CD4-positive, alpha-beta T cell treated with Interleukin-12 subunit alpha and Interleukin-12 subunit beta, for 1 hour (primary cell): ENCODE results near the gene GIMAP4.
A peak's percentile ranks its signal among the peaks of the same experiment; 100 is the strongest.
"Not testable (repeated sequence)": the region's sequence is repeated elsewhere in the genome, so short reads cannot be mapped to it uniquely, and the experiment has no call there.

Experiments
- DNase-seq: peaks from one replicate; pipeline ENCODE4 v3.0.0-alpha.2; 2020

The GIMAP4 gene

DNA sequence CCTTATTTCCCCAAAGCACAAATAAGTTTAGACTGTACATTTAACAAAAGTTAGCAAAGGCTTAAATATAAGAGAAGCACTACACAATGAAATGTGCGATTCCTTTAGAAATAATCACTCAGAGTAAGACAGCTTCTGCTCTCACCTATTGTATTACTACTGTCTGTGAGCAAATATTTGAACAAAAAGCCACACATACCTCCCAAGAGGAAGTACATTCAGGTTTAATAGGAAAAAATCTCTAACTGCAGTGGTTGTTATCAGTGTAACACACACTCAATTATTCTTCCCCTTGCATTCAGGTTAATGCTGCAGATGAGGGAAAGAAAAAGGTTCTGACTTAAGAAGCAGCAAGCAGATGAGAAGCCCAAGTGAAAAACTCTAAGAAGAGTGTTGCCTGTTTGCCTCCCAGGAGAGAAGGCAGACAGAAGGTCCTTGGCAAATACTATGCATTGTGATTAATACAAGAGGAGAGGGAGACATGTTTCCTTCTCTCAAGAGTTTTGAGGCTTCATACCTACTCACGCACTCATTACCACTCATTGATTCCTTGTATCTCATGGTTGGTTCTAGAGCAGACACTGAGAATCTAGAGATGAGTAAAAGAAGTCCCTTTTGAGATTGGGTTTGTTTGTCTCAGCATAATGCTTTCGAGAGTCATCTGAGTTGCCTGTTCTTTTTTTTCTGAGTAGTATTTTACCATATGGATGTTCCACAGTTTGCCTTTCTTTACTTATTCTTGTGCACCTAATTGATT, 13.6 kb downstream of the GIMAP4 start:
- DNase-seq = no peak

DNA sequence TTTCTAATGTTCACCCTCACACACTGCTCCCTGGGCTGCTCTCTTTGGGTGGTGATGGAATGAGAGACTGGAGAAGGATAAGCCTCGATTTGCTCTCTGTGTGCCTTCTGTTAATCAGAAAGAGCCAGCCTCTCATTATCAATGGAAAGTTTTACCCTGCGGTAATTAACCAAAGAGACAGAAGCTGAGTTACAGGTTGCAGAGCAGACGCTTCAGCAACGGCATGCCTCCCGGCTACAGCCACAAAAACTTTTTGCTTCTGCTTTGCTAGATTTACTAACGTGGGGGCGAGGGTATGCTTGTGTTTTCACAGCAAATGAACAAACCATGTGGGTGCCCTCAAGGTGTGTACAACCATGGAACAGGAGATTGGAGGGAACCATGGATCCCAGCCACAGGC, 18.0 kb downstream of the GIMAP4 start:
- no peak for DNase-seq

DNA sequence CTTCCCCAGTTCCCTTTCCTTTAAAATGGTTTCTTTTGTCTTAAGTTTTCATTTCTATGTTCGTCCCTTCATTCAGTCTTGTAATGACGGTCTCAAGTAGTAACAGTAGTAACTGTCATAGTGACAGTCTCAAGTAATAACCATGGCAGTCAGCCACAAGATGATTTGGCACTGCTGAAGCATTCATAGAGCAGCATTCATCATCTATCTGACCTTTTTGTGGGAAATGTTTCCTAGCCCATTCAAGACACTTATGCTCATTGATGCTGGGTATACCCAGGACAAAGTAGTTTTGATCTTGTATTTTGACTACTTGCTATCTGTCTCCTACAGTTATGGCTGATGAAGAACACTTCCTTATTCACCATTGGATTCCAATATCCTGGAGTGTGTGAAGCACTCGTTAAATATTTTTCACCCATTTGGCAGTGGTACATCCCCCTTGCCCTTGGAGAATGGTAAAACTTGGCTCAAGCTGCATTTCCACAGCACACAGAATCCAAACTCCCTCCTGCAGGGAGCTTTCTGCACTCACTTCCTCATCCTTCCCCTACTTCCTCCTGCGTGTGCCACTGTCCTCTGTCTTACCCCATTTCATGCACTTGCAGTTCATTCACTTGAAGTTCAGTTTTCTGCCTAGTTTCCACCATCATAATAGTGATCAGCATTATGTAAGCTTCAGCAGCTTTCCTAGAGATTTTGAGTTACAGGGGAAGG, 19.0 kb downstream of the GIMAP4 start:
- no peak for DNase-seq

DNA sequence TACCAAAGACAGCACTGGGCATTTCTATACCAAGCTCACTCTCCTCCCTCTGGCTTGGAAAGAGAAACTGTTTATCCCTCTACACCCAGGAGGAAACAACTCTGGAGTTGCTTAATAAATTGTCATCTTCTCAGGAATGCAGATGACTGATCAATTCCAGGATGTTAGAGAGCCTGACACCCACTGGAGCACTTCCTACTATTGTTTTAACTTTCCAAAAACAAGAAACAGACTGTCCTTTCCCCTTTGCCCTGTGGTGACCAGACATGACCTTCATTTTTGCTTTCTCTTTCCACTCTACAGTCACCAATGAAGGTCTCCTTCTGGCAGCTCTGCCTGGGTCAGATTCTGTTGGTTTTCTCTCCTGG, 19.6 kb downstream of the GIMAP4 start:
- no peak for DNase-seq

DNA sequence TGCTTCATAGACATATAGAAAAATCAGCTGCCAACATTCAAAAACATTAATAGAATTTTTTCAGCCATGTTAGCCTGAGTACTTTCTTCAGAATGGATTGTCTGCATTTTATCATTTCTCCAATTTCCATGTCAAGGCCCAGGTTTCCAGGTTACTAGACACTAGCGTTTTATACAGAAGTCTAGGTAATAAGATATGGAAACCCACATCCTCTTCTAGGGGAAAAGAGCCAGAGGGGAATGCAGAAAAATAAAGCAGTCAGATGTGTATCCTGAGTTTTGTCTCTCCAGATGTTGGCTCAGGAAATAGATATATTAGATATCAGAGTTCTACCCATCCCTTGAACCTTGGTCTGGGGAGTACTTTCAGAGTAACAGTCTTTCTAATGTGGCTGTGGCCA, 20.4 kb downstream of the GIMAP4 start:
- DNase-seq = no peak

DNA sequence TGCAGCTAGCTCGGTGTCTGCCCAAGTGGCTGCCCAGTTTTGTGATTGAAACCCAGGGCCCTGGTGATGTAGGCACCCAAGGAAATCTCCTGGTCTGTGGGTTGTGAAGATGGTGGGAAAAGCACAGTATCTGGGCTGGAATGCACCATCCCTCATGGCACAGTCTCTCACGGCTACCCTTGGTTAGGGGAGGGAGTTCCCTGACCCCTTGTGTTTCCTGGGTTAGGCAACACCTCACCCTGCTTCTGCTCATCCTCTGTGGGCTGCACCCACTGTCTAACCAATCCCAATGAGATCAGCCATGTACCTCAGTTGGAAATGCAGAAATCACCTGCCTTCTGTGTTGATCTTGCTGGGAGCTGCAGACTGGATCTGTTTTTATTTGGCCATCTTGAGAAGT, 27.6 kb downstream of the GIMAP4 start:
- no peak for DNase-seq

DNA sequence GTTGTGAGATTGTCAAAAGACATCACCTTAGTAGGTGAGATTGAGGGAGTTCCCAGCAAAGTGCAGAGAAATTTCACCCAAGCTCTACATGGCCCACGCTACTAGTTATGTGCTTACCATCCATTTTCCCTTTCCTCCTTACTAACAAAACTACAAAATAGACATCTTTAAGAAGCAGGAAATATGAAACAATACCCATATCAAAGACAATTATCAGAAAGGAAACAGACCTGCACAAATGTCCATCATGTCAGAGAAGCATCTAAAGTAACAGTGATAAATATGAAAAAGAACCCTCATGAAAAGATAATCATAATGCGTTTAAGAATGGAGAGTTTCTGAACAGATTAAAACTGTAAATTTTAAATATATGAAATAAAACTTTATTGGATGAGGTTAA, 28.2 kb downstream of the GIMAP4 start:
- no peak for DNase-seq

DNA sequence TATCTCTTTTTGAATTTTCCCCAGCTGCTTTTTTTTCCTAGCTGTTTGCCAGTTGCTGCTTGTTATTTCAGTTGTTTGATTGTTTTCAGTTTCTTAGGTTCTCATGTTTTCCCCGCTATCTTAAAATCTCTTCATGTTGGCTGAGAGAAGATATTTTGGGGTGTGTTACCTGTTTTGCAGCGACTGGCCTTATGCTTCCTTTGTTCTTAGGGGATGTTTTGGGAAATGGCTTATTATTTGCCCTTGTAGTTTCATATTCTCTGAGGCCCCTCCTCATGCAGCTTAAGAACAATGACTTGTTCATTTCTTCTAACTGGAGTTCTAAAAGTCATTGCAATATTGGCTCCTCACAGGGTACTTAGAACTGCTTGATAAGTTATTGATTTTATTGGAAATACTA, 36.4 kb downstream of the GIMAP4 start:
- peak; percentile 32 for DNase-seq

DNA sequence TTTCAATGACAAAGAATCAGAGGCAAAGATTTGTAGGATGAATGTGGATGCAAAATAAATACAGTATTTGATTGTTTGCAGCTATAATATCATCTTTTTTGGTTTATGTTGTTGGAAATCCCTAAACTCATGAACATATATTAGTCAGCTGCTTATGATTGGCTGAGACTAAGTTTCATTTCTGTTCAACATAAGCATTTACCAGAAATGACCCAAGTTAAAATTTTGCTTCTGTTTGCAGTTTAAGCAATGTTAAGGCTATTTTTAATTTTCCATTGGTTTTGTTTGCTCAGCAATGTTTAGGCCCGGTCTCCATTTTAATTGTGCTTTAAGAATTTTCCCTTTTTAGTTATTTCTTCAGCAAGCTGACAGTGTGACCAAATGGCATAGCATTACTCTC, 43.0 kb downstream of the GIMAP4 start:
- DNase-seq = no peak

DNA sequence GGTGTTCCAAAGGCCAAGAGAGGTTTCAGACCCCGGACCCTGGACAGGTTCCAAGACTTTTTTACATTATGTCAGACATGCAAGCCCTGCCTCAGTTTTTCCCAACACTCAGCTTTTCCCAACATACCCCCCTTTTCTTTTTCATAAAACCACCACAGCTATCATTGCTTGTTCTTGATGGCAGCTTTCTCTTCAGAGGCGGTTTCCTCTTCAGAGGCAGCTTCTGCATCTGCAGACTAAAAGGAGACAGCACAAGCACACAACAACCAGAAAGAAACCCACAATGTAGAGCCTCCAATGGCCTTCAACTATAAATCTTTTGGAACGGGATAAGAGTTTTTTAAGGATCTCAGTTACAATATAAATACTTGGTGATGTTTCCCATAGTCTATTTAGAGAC, 45.7 kb downstream of the GIMAP4 start:
- DNase-seq = no peak

DNA sequence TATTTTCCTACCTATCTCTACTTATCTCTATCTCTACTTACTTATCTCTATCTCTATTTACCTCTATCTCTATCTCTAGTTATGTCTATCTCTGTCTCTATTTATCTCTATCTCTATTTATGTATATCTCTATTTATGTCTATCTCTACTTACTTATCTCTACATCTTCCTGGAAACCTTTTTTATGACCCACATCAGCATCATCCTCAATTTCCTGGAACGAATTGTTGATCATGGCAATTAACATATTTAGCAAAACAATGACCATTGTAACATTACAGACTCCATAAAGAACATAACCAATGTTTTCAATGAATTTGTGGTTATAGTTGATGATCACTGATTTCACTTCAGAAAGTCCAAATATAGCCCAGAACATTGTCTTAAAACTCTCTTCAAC, 46.7 kb downstream of the GIMAP4 start:
- no peak for DNase-seq

DNA sequence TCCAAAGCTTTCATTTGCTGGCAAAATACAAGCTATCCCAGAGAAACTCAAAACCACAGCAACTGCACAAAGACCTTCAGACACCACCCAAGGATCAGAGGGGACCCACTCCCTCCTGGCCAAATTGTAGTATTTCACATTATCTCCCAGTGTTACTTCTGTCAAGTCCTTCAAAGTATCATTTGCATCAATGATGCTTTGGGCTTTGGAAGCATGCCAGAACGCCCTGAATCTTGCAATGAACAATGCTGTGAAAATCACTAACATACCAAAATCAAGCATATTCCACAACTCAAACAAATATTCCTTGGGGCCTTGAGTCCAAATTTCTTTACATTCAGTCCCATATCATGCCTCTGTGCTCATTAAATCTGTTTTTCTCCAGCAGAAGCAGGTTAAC, 47.2 kb downstream of the GIMAP4 start:
- DNase-seq = not testable (repeated sequence)

DNA sequence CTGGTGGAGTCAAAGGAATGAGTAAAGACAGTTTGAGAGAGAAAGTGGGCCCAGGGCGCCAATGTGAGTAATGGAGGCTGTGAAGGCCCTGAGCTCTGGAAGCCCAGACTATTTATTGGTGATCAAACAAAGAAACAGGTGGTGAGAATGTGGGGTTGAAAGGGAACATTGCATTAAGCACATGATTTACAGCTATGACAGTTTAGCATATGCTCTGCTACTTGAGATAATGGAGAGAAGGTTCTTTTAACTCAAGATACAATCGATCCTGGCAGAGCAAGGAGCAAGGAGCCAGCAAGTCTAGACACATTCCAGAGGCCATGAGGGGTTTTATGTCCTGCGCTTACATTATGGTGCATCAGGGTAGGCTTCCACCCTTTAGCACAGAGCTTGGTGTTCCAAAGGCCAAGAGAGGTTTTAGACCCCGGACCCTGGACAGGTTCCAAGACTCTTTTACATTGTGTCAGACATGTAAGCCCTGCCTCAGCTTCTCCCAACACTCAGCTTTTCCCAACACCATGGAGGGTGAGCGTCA, 48.1 kb downstream of the GIMAP4 start:
- not testable (repeated sequence) for DNase-seq

DNA sequence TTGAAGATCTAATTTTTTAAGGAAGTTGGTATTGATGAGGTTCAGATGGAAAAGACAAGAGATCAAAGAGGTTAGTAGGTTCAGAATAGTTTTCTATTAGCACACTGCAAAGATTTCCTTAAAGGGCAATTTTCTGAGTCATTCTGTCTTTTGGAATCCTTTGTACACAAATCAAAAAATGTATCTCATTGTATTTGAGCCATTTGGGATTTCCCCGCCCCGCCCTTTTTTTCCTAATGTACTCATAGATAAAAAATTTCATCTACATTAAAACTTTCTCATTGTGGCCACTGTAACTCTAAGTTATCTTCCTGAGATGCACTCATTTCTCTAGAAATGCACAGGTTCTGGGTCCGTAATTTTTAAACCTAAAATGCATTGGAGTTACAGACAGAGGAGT, 52.9 kb downstream of the GIMAP4 start:
- DNase-seq = no peak

DNA sequence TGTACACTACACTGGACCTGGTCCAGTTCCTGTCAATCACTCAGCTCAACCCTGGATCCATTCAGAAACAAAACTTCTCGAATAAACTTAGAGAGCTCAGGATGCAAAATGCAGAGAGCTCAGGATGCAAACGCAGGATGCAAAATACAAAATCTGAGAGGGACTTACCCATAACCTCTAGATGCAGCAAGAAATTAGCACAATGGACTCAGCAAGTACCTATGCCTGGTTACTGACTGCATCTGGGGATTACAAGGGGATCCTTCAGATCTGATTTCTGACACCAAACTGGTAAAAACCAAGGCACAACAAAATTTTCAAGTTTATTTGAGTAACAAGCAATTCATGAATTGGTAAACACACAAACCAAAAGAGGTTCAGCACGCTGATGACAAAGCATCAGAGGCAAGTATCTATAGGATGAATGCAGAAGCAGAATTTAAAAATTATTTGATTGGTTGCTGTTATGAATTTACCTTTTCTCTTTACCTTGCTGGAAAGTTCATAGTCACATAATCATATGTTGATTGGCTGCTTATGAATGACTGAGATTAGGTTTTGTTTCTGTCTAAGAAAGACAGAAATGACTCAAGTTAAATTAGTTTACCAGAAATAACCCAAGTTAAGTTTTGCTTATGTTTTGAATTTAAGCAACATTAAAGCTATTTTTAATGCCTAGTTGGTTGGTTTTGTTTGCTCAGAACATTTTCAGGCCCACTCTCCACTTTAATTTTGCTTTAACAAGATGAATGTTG, 53.6 kb downstream of the GIMAP4 start:
- no peak for DNase-seq

DNA sequence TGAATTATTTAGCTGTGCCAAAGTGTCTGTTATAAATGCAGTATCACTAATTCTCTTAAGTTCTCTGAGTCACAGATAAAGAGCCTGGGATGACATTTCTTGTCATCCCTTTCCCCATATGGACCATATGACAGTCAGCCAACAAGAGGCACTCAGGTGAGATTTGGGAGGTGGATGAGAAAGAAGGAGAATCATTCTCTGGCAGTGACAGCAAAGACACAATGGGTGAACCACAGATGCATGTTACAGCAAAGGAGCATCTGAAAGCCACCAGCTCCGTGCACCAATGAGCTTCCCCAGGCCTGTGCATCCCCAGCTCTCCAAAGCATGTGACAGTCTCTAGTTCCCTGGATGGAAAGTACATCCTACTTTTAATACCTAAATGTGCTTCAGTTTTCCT, 54.2 kb downstream of the GIMAP4 start:
- no peak for DNase-seq
